ENCODE data around the gene UBALD2. TPM values are rescaled to one million over a fixed set of nuclear protein-coding genes. Genes with fewer than 3 reads are reported as not detected.

Gene UBALD2
- polyA plus RNA-seq, 1 of the 3 experiments (the other 2 are of a cell fraction): 27.0 TPM

DNA sequence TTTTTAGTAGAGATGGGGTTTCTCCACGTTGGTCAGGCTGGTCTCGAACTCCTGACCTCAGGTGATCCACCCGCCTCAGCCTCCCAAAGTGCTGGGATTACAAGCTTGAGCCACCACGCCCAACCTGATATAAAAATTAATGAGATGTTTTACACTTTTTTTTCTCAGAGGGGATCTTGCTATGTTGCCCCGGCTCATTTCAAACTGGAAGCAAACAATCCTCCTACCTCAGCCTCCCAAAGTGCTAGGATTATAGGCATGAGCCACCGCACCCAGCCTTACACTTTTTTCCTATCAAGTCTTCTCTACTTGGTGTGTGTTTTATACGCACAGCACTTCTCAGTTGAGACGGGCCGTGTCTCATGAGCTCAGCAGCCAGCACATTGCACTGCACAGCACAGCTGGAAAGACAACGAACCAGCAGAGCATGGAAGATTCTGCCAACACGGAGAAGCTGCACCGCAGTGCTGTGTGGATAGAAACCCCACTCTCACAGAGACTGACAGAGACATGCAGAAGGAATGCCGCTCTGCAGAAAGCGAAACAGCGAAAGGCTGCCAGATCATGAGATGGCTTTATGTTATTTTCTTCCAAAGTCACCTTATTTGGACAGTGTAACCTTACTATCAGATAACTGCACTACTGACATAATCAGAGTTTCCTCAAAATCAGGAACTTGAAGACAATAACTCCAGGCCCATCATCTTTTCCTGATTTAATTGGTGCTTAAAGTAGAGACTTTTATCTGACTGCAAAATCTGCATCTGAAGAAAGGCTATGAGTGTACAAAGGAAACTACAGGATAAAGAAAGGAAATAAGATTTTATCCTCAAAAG lies 49.5 kb downstream of the UBALD2 start:
- H3K9ac ChIP-seq: no peak overlapping the region
- peaks cover 45 to 48% of the 10 kb centered on the region in 2 experiments for H3K36me3 ChIP-seq (replicated peaks in 1 of 2; ENCODE audit: control insufficient read depth in 1 of 2, insufficient read depth in 2 of 2, low read length in 1 of 2)
- TF ChIP-seq SIN3A (IDR thresholded peaks at IDR 0.05; ENCODE audit: borderline replicate concordance, low read depth, low read length) (no peak), RAD21 (IDR thresholded peaks at IDR 0.05; ENCODE audit: low read length) (no peak), NRF1 (IDR thresholded peaks at IDR 0.05; ENCODE audit: low read depth, low read length) (no peak)
- TF ChIP-seq, protein P1, sequence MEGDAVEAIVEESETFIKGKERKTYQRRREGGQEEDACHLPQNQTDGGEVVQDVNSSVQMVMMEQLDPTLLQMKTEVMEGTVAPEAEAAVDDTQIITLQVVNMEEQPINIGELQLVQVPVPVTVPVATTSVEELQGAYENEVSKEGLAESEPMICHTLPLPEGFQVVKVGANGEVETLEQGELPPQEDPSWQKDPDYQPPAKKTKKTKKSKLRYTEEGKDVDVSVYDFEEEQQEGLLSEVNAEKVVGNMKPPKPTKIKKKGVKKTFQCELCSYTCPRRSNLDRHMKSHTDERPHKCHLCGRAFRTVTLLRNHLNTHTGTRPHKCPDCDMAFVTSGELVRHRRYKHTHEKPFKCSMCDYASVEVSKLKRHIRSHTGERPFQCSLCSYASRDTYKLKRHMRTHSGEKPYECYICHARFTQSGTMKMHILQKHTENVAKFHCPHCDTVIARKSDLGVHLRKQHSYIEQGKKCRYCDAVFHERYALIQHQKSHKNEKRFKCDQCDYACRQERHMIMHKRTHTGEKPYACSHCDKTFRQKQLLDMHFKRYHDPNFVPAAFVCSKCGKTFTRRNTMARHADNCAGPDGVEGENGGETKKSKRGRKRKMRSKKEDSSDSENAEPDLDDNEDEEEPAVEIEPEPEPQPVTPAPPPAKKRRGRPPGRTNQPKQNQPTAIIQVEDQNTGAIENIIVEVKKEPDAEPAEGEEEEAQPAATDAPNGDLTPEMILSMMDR (IDR thresholded peaks at IDR 0.05): no peak
- TF ChIP-seq, protein P2, sequence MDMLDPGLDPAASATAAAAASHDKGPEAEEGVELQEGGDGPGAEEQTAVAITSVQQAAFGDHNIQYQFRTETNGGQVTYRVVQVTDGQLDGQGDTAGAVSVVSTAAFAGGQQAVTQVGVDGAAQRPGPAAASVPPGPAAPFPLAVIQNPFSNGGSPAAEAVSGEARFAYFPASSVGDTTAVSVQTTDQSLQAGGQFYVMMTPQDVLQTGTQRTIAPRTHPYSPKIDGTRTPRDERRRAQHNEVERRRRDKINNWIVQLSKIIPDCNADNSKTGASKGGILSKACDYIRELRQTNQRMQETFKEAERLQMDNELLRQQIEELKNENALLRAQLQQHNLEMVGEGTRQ (IDR thresholded peaks at IDR 0.05; ENCODE audit: borderline replicate concordance, low read depth, low read length): no peak
- peaks cover 8% of the 10 kb centered on the region; the same call in 1 of the 2 replicates for H4K20me1 ChIP-seq (ENCODE audit: insufficient read depth)
- no peaks in the 10 kb centered on the region for H3K9me3 ChIP-seq
- 0 out of 2 replicates have a peak overlapping the region, but pooled peaks have one; percentile 1 for H3K4me2 ChIP-seq
- no peaks in the 10 kb centered on the region for H3K9me2 ChIP-seq
- POLR2A ChIA-PET: no interaction called here
- no peak for DNase-seq
- CTCF ChIA-PET: interaction anchor here (0.8 to 5.9 kb wide), 8 partner anchors 13 to 191 kb away, joined by 3 to 56 read pairs (median 4); partner anchors contain the start of gene SPHK1
- 91% methylated on average over 15 of the region's 15 CpGs for WGBS (ENCODE audit: low lambda C conversion rate)
- H3K79me2 ChIP-seq (ENCODE audit: insufficient read depth): 0 out of 2 replicates have a peak, but pooled peaks cover 2% of the 10 kb centered on the region
- H3K27ac ChIP-seq (ENCODE audit: low read depth in 2 of 2, low read length in 1 of 2): peak overlapping the region in 1 of 2 experiments; percentile 26; a peak in 1 of 4 replicates
- H2AFZ ChIP-seq (ENCODE audit: low read depth): no peak overlapping the region
- H3K4me1 ChIP-seq (ENCODE audit: control insufficient read depth in 1 of 2, insufficient read depth in 2 of 2, low read depth in 1 of 2, low read length in 1 of 2): peaks cover 0 to 7% of the 10 kb centered on the region in 2 experiments; a peak in 1 of 4 replicates
- no peaks in the 10 kb centered on the region for H3K27me3 ChIP-seq (ENCODE audit: insufficient read depth)
- H3K4me3 ChIP-seq (ENCODE audit: low read depth in 2 of 2, low read length in 1 of 2): no peak overlapping the region
- peaks cover 10% of the 10 kb centered on the region for H3F3A ChIP-seq (replicated peaks; ENCODE audit: insufficient read depth)

DNA sequence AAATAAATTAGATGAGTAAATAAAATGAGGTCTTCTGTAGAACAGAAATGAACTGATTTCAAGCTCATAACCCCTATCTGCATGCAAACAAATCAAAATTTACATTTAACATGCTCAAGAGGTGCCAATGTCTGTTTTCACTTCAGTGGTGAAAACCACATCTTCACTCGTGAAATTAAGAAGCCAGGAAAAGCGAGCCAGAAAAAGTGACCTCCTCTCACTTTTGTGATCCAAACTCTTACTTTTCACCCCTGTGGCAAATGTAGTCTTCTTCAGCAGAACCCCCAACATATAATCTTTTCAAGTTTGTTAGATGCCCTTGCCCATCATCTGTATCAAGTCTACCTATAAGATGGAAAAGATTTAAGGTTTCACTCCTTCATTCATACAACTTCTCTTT lies 52.4 kb downstream of the UBALD2 start:
- H3K9me3 ChIP-seq: no peaks in the 10 kb centered on the region
- 95% methylated on average over 2 of the region's 2 CpGs for WGBS (ENCODE audit: low lambda C conversion rate)
- peaks cover 10% of the 10 kb centered on the region for H3F3A ChIP-seq (replicated peaks; ENCODE audit: insufficient read depth)
- ChIA-PET POLR2A (no interaction called here), CTCF (interaction anchor here (0.6 to 5.9 kb wide), 9 partner anchors 9 to 304 kb away, joined by 3 to 56 read pairs (median 4); partner anchors contain the start of genes QRICH2 and SPHK1)
- H3K79me2 ChIP-seq (ENCODE audit: insufficient read depth): 0 out of 2 replicates have a peak, but pooled peaks cover 2% of the 10 kb centered on the region
- H3K4me3 ChIP-seq (ENCODE audit: low read depth in 2 of 2, low read length in 1 of 2): no peak overlapping the region
- TF ChIP-seq, protein P2 (IDR thresholded peaks at IDR 0.05; ENCODE audit: borderline replicate concordance, low read depth, low read length): no peak
- TF ChIP-seq, protein P1 (IDR thresholded peaks at IDR 0.05): no peak
- TF ChIP-seq GABPA (IDR thresholded peaks at IDR 0.05; ENCODE audit: low read depth) (no peak), YY1 (IDR thresholded peaks at IDR 0.05; ENCODE audit: low read depth) (no peak), RAD21 (IDR thresholded peaks at IDR 0.05; ENCODE audit: low read length) (no peak), RCOR1 (IDR thresholded peaks at IDR 0.05; ENCODE audit: low read length) (no peak), ELF1 (IDR thresholded peaks at IDR 0.05) (no peak)
- no peak for DNase-seq
- no peak overlapping the region for H3K27ac ChIP-seq (ENCODE audit: low read depth in 2 of 2, low read length in 1 of 2)
- peaks cover 8% of the 10 kb centered on the region; the same call in 1 of the 2 replicates for H4K20me1 ChIP-seq (ENCODE audit: insufficient read depth)
- peaks cover 0 to 7% of the 10 kb centered on the region in 2 experiments; a peak in 1 of 4 replicates for H3K4me1 ChIP-seq (ENCODE audit: control insufficient read depth in 1 of 2, insufficient read depth in 2 of 2, low read depth in 1 of 2, low read length in 1 of 2)
- H3K9me2 ChIP-seq: no peaks in the 10 kb centered on the region
- H3K36me3 ChIP-seq (replicated peaks in 1 of 2; ENCODE audit: control insufficient read depth in 1 of 2, insufficient read depth in 2 of 2, low read length in 1 of 2): peaks cover 29 to 42% of the 10 kb centered on the region in 2 experiments
- no peaks in the 10 kb centered on the region for H3K27me3 ChIP-seq (ENCODE audit: insufficient read depth)
- H2AFZ ChIP-seq (ENCODE audit: low read depth): no peak overlapping the region
- no peak overlapping the region for H3K9ac ChIP-seq
- no peak overlapping the region for H3K4me2 ChIP-seq
